GM12878 (cell line): ENCODE measurements around the gene NKX1-2. TPM values are rescaled to one million over a fixed set of nuclear protein-coding genes. Genes with fewer than 3 reads are reported as not detected.

ENCODE experiments used
- ATAC-seq: fragments of 200-7000 bp; cut with Tn5 transposase; 3 replicates; pipeline ENCODE4 v1.9.1; 2020; ENCODE audit warnings: mild to moderate bottlenecking, moderate library complexity
- BruUV-seq: library from RNA; stranded (reverse); fragments of 400-500 nt; replicated peaks from 2 replicates; lab custom pipeline; 2021; lab: Mats Ljungman, UMichigan
- CTCF ChIA-PET: fragments of 300-600 bp; sonication (Branson Sonifier 250); formaldehyde crosslinking; extraction: SDS; loops from one replicate; lab custom pipeline; 2021; ENCODE audit warnings: inconsistent platforms; lab: Yijun Ruan, JAX
- POLR2A ChIA-PET: fragments of 350-600 bp; formaldehyde crosslinking; extraction: SDS; loops from one replicate; lab custom pipeline; 2021; ENCODE audit warnings: inconsistent platforms; lab: Charles Lee
- RAD21 ChIA-PET: fragments of 300-600 bp; sonication (Branson Sonifier 250); formaldehyde crosslinking; loops from one replicate; lab custom pipeline; 2023; ENCODE audit warnings: antibody characterized with exemption; ENCODE audit not compliant: unreplicated experiment; lab: Charles Lee
- SMC1A ChIA-PET: fragments of 300-600 bp; sonication (Branson Sonifier 250); formaldehyde crosslinking; loops from one replicate; lab custom pipeline; 2023; ENCODE audit not compliant: unreplicated experiment, uncharacterized antibody; lab: Charles Lee
- DNase-seq: peaks from one replicate; pipeline ENCODE4 v3.0.0-alpha.2; 2011; ENCODE audit warnings: low read depth, low spot score
- FAIRE-seq: peaks from 3 replicates; lab custom pipeline; 2011; peaks lifted over from hg19 to GRCh38; lab: Jason Lieb, UNC
- H2AFZ ChIP-seq: 2 replicates; pipeline ENCODE4 v1.6.0; 2011; ENCODE audit warnings: low read depth, low read length, control low read depth; ENCODE audit not compliant: control insufficient read depth
- H3K27ac ChIP-seq: 2 replicates; pipeline ENCODE4 v1.5.1; 2011; ENCODE audit warnings: control low read depth; ENCODE audit not compliant: control insufficient read depth, insufficient read depth
- H3K27me3 ChIP-seq, 2 experiments: replicated peaks in 1 of 2; 2 replicates each; pipeline versions ENCODE4 v1.6.0 to v1.6.1; 2011; ENCODE audit warnings: low read length in 1 of 2; ENCODE audit not compliant: control insufficient read depth in 2 of 2, insufficient read depth in 2 of 2
- H3K36me3 ChIP-seq, 2 experiments: 2 replicates each; pipeline ENCODE4 v1.5.1; 2011; ENCODE audit warnings: low read length in 1 of 2; ENCODE audit not compliant: control insufficient read depth in 2 of 2, insufficient read depth in 2 of 2
- H3K4me1 ChIP-seq: 2 replicates; pipeline ENCODE4 v1.6.1; 2011; ENCODE audit warnings: mild to moderate bottlenecking, low read length, moderate library complexity, mixed read lengths; ENCODE audit not compliant: control insufficient read depth, insufficient read depth
- H3K4me2 ChIP-seq: 2 replicates; pipeline ENCODE4 v1.6.0; 2011; ENCODE audit warnings: control low read depth; ENCODE audit not compliant: control insufficient read depth, insufficient read depth
- H3K4me3 ChIP-seq: fragments of 200-600 bp; sonication (generic); 2 replicates; pipeline ENCODE4 v1.5.1; 2016
- H3K79me2 ChIP-seq: 2 replicates; pipeline ENCODE4 v1.6.0; 2011; ENCODE audit warnings: low read length; ENCODE audit not compliant: control insufficient read depth, insufficient read depth
- H3K9ac ChIP-seq: 2 replicates; pipeline ENCODE4 v1.8.0; 2011; ENCODE audit warnings: low read length, control low read depth, mixed read lengths; ENCODE audit not compliant: control insufficient read depth, insufficient read depth
- H3K9me3 ChIP-seq: replicated peaks from 3 replicates; pipeline ENCODE4 v1.5.1; 2011; ENCODE audit warnings: mild to moderate bottlenecking, low read length; ENCODE audit not compliant: control insufficient read depth, insufficient read depth
- H4K20me1 ChIP-seq: 2 replicates; pipeline ENCODE4 v1.6.0; 2011; ENCODE audit not compliant: control insufficient read depth, insufficient read depth
- IKZF2 ChIP-seq, 2 experiments: fragments of 450-650 bp; IDR thresholded peaks; 2 replicates each; pipeline ENCODE4 v1.6.1; 2017; ENCODE audit warnings: mild to moderate bottlenecking in 2 of 2, moderate library complexity in 2 of 2
- NFIC ChIP-seq: IDR thresholded peaks from 2 replicates; pipeline ENCODE4 v1.6.1; 2012; ENCODE audit warnings: low read depth, mild to moderate bottlenecking, inconsistent platforms, low read length, moderate library complexity
- POLR2AphosphoS5 ChIP-seq: IDR thresholded peaks from 2 replicates; pipeline ENCODE4 v1.6.1; 2011; ENCODE audit warnings: mild to moderate bottlenecking, low read length, inconsistent platforms
- ZBTB33 ChIP-seq: fragments of 450-650 bp; IDR thresholded peaks from 2 replicates; pipeline ENCODE4 v1.6.1; 2017; ENCODE audit warnings: mild to moderate bottlenecking
- WGBS: methylation state at CpG from one replicate; pipeline ENCODE4 v1.1.6; 2016; ENCODE audit warnings: low lambda C conversion rate; ENCODE audit not compliant: insufficient replicate concordance, insufficient coverage; ENCODE audit errors: missing lambda C conversion rate; 5-methylcytosine and 5-hydroxymethylcytosine counted together
- in situ Hi-C: fragments of 300-500 bp; cut with MboI; formaldehyde crosslinking; loops from 9 replicates; pipeline ENCODE4 v1.14.3; 2018; ENCODE audit warnings: mixed read lengths
- intact Hi-C: fragments of 100-400 bp; cut with micrococcal nuclease; formaldehyde crosslinking; loops from one replicate; pipeline ENCODE4 v1.14.2; 2022; ENCODE audit not compliant: unreplicated experiment
- polyA plus RNA-seq, 11 experiments: library from polyadenylated mRNA; depleted of rRNA in 4 of 11; unstranded in 6 of 11; stranded (reverse) in 5 of 11; fragments of >200 nt; fragmentation: Nextera tagmentation in 4 of 11; fragmentation: Illumina TruSeq in 1 of 11; extraction: Ambion mirVana in 4 of 11; extraction: Trizol in 1 of 11; gene quantifications; 1 replicate in 1 of 11; 2 replicates in 10 of 11; pipeline versions ENCODE4 v1.2.1 to v1.2.3, GENCODE V29; 2011 to 2016; ENCODE audit warnings: inconsistent platforms in 2 of 11, missing spikeins in 2 of 11, low read depth in 1 of 11
- total RNA-seq, 4 experiments: library from RNA; depleted of rRNA in 3 of 4; stranded (reverse); fragments of >200 nt in 3 of 4; fragmentation: Illumina TruSeq in 1 of 4; extraction: Trizol in 1 of 4; gene quantifications; 2 replicates each; pipeline versions ENCODE4 v1.2.1 to v1.2.3, GENCODE V29; 2013 to 2021
- TF ChIP-seq, protein P1 (sequence below), 3 experiments: IDR thresholded peaks in 2 of 3; conservative IDR thresholded peaks in 1 of 3; 2 replicates each; pipeline ENCODE4 v1.5.1; 2011; ENCODE audit warnings: low read depth in 3 of 3, low read length in 3 of 3, mild to moderate bottlenecking in 3 of 3, control low read depth in 2 of 3, moderate library complexity in 2 of 3, inconsistent platforms in 1 of 3, mixed read lengths in 1 of 3; ENCODE audit not compliant: control insufficient read depth in 2 of 3, insufficient read depth in 1 of 3; ENCODE audit errors: extremely low read depth in 1 of 3

The NKX1-2 gene
- total and polyA plus RNA-seq, 10 of the 15 experiments (the other 5 are each of a cell fraction or from before 2014, with no cell fraction given): not detected

GRCh38 chr10:124458889-124459288 lies 9.1 kb upstream of the NKX1-2 start (continued):
- TF ChIP-seq IKZF2 (IDR thresholded peaks at IDR 0.05): no peak

- TF ChIP-seq ZBTB33 (no peak), POLR2AphosphoS5 (no peak), NFIC (no peak)
- TF ChIP-seq, protein P1, sequence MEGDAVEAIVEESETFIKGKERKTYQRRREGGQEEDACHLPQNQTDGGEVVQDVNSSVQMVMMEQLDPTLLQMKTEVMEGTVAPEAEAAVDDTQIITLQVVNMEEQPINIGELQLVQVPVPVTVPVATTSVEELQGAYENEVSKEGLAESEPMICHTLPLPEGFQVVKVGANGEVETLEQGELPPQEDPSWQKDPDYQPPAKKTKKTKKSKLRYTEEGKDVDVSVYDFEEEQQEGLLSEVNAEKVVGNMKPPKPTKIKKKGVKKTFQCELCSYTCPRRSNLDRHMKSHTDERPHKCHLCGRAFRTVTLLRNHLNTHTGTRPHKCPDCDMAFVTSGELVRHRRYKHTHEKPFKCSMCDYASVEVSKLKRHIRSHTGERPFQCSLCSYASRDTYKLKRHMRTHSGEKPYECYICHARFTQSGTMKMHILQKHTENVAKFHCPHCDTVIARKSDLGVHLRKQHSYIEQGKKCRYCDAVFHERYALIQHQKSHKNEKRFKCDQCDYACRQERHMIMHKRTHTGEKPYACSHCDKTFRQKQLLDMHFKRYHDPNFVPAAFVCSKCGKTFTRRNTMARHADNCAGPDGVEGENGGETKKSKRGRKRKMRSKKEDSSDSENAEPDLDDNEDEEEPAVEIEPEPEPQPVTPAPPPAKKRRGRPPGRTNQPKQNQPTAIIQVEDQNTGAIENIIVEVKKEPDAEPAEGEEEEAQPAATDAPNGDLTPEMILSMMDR (IDR thresholded peaks at IDR 0.05 in 2 of 3, conservative IDR thresholded peaks at IDR 0.05 in 1 of 3; ENCODE audit: control insufficient read depth in 2 of 3, extremely low read depth in 1 of 3, insufficient read depth in 1 of 3, low read depth in 3 of 3, low read length in 3 of 3): no peak
- SMC1A ChIA-PET: no interaction called here
- RAD21 ChIA-PET: no interaction called here
- H3K4me1 ChIP-seq: no peaks in the 10 kb centered on the region; the same call in 1 of the 2 replicates
- H4K20me1 ChIP-seq: no peaks in the 10 kb centered on the region
- H3K27me3 ChIP-seq: peaks cover 0 to 2% of the 10 kb centered on the region in 2 experiments; a peak in 2 of 4 replicates
- intact Hi-C loops: no loop called here
- FAIRE-seq (no peak), ATAC-seq (no peak), DNase-seq (no peak)
- H3K9ac ChIP-seq: no peak overlapping the region
- CTCF ChIA-PET: no interaction called here
- H3K4me2 ChIP-seq: no peak overlapping the region
- H3K27ac ChIP-seq: no peak overlapping the region
- WGBS: 65% methylated on average over 4 of the region's 4 CpGs
- H3K4me3 ChIP-seq: no peak overlapping the region
- no peaks in the 10 kb centered on the region for H3K9me3 ChIP-seq
- no peaks in the 10 kb centered on the region for H3K79me2 ChIP-seq
- no peaks in the 10 kb centered on the region for H3K36me3 ChIP-seq
- POLR2A ChIA-PET: no interaction called here
- in situ Hi-C loops: no loop called here
- no TSS peak for BruUV-seq
- no peak overlapping the region for H2AFZ ChIP-seq
Measured at GRCh38 chr10:124458473-124458872, 8.6 kb upstream of the NKX1-2 start.
